ENCODE results near the gene ALPG.
"Not testable (repeated sequence)": the region's sequence is repeated elsewhere in the genome, so short reads cannot be mapped to it uniquely, and the experiment has no call there.

The ALPG gene

GRCh38 chr2:232422051-232422450 is 15.4 kb downstream of the ALPG start:
- CTCF ChIA-PET: interaction anchor here (0.6 kb wide), 1 partner anchor 188 kb away, joined by 3 read pairs; no protein-coding TSS in a partner anchor
- no peak overlapping the region for H3K27ac ChIP-seq
- POLR2A ChIA-PET (ENCODE audit: low non-redundant PET): no interaction called here
- TF ChIP-seq CTCF (conservative IDR thresholded peaks at IDR 0.05; ENCODE audit: low read depth): no peak
- no peak for DNase-seq (ENCODE audit: low spot score)

- DNase-seq (ENCODE audit: low spot score); H3K27ac ChIP-seq; CTCF ChIA-PET; POLR2A ChIA-PET (ENCODE audit: low non-redundant PET): not testable (repeated sequence)
Observed at GRCh38 chr2:232422996-232423395, 16.4 kb downstream of the ALPG start.

GRCh38 chr2:232423407-232423806 is 16.8 kb downstream of the ALPG start:
- CTCF ChIA-PET; POLR2A ChIA-PET (ENCODE audit: low non-redundant PET): not testable (repeated sequence)

GRCh38 chr2:232431705-232432590 is 25.3 kb downstream of the ALPG start:
- DNase-seq (ENCODE audit: low spot score): no peak
- CTCF ChIA-PET: interaction anchor here (0.6 kb wide), 1 partner anchor 15 kb away, joined by 3 read pairs; no protein-coding TSS in a partner anchor
- H3K27ac ChIP-seq: no peak overlapping the region
- TF ChIP-seq CTCF (conservative IDR thresholded peaks at IDR 0.05; ENCODE audit: low read depth): no peak
- POLR2A ChIA-PET (ENCODE audit: low non-redundant PET): no interaction called here

More at GRCh38 chr2:232423407-232423806, 16.8 kb downstream of the ALPG start:
- not testable (repeated sequence) for H3K27ac ChIP-seq; DNase-seq (ENCODE audit: low spot score)

DNA sequence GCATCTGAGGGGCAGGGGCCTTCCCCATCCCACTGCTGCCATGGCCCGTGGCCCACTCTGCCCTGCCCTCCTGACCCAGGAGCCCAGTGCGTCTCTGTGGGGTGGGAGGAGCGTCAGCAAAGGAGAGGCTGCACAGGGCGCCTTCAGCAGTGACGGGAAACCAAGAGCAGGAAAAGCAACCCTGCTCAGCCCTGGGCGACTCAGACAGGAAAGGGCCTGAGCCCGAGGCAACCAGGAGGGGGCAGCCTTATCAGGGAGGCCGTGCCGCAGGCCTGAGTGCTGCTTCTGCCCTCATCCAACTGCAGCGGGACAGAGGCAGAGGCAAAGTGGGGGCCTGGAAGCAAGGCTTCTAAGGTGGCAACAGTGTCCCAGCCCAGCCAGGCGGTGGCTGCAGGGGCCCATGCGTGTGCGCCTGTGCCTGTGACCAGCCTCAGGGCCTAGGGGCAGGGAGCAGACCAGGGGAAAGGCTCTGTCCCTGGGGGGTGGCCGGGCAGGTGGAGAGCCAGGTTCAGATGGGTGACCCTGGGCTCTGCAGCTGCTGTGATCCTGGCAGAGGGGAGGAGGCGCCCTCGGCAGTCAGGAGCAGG is 26.0 kb downstream of the ALPG start:
- DNase-seq (ENCODE audit: low spot score): no peak
- TF ChIP-seq CTCF (conservative IDR thresholded peaks at IDR 0.05; ENCODE audit: low read depth): no peak
- no peak overlapping the region for H3K27ac ChIP-seq
- POLR2A ChIA-PET (ENCODE audit: low non-redundant PET): no interaction called here
- CTCF ChIA-PET: no interaction called here

GRCh38 chr2:232433622-232434021 is 27.0 kb downstream of the ALPG start:
- DNase-seq (ENCODE audit: low spot score); CTCF ChIA-PET; H3K27ac ChIP-seq; POLR2A ChIA-PET (ENCODE audit: low non-redundant PET): not testable (repeated sequence)

DNA sequence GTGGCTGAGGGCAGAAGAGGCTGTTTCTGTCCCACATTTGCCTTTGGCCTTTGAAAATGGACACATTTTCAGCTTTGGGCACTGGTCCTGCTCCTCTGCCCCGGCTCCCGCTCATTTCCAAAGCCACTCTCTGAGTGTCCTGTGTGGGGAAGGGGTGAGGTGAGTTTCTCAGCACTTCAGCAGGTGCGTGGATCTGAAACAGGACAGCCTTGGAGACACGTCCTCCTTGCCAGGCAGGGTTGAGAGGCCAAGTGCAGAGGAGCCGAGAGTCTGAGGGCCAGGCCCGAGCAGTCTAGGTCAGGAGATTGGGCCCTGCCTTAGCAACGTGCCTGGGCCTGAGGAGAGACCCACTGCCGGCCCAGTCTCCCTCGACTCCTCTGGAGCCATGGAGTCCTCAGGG is 27.4 kb downstream of the ALPG start:
- POLR2A ChIA-PET (ENCODE audit: low non-redundant PET): no interaction called here
- DNase-seq (ENCODE audit: low spot score): no peak
- TF ChIP-seq CTCF (conservative IDR thresholded peaks at IDR 0.05; ENCODE audit: low read depth): no peak
- H3K27ac ChIP-seq: no peak overlapping the region
- CTCF ChIA-PET: no interaction called here
